ENCODE measurements around the gene ZNF236. TPM values are rescaled to one million over a fixed set of nuclear protein-coding genes. Genes with fewer than 3 reads are reported as not detected.

The ZNF236 gene
- total RNA-seq, 2 experiments from 2014 or later: 25.7 to 27.9 TPM

- no peak for ATAC-seq (ENCODE audit: poor library complexity)
- DNase-seq: no peak
- intact Hi-C loops (cut with DNase I, micrococcal nuclease): no loop called here
- peaks cover 71% of the 10 kb centered on the region for H3K36me3 Mint-ChIP-seq (ENCODE audit: low read depth)
- no peaks in the 10 kb centered on the region for H3K9me3 Mint-ChIP-seq
- ChIA-PET CTCF (no interaction called here), POLR2A (no interaction called here)
- no peaks in the 10 kb centered on the region for H3K27me3 ChIP-seq (ENCODE audit: control insufficient read depth in 1 of 2, insufficient read depth in 2 of 2, low read length in 2 of 2)
- H3K27me3 Mint-ChIP-seq: no peaks in the 10 kb centered on the region
- no peak overlapping the region for H3K4me3 ChIP-seq (ENCODE audit: low read length)
- H3K4me1 Mint-ChIP-seq (ENCODE audit: low read depth): no peaks in the 10 kb centered on the region
- H3K4me3 Mint-ChIP-seq: no peak overlapping the region
- no peaks in the 10 kb centered on the region for H3K4me1 ChIP-seq (ENCODE audit: insufficient read depth, low read length)
- no peak for TF ChIP-seq CTCF (IDR thresholded peaks at IDR 0.05)
- no peak overlapping the region for H3K27ac Mint-ChIP-seq
- H3K9me3 ChIP-seq (ENCODE audit: control insufficient read depth in 1 of 2, insufficient read depth in 1 of 2, low read length in 2 of 2): no peaks in the 10 kb centered on the region
- no peak overlapping the region for H3K27ac ChIP-seq (ENCODE audit: low read depth in 1 of 2, low read length in 2 of 2)
- peaks cover 61% of the 10 kb centered on the region for H3K36me3 ChIP-seq (ENCODE audit: insufficient read depth, low read length)
These were observed 59.4 kb downstream of the ZNF236 start for GRCh38 chr18:76881744-76882143.

GRCh38 chr18:76882146-76882545 lies 59.8 kb downstream of the ZNF236 start:
- Mint-ChIP-seq H3K4me1 (ENCODE audit: low read depth) (no peaks in the 10 kb centered on the region), H3K27me3 (no peaks in the 10 kb centered on the region), H3K9me3 (no peaks in the 10 kb centered on the region), H3K4me3 (no peak overlapping the region), H3K27ac (no peak overlapping the region), H3K36me3 (ENCODE audit: low read depth) (peaks cover 74% of the 10 kb centered on the region)
- Histone ChIP-seq H3K4me3 (ENCODE audit: low read length) (no peak overlapping the region), H3K4me1 (ENCODE audit: insufficient read depth, low read length) (no peaks in the 10 kb centered on the region), H3K9me3 (ENCODE audit: control insufficient read depth in 1 of 2, insufficient read depth in 1 of 2, low read length in 2 of 2) (no peaks in the 10 kb centered on the region), H3K27ac (ENCODE audit: low read depth in 1 of 2, low read length in 2 of 2) (no peak overlapping the region), H3K27me3 (ENCODE audit: control insufficient read depth in 1 of 2, insufficient read depth in 2 of 2, low read length in 2 of 2) (no peaks in the 10 kb centered on the region), H3K36me3 (ENCODE audit: insufficient read depth, low read length) (peaks cover 62% of the 10 kb centered on the region)
- no peak for DNase-seq
- ChIA-PET POLR2A (no interaction called here), CTCF (no interaction called here)
- no peak for TF ChIP-seq CTCF (IDR thresholded peaks at IDR 0.05)
- no peak for ATAC-seq (ENCODE audit: poor library complexity)
- intact Hi-C loops (cut with DNase I, micrococcal nuclease): no loop called here

- H3K9me3 ChIP-seq (ENCODE audit: control insufficient read depth in 1 of 2, insufficient read depth in 1 of 2, low read length in 2 of 2): no peaks in the 10 kb centered on the region
- Mint-ChIP-seq H3K36me3 (ENCODE audit: low read depth) (peaks cover 88% of the 10 kb centered on the region), H3K4me1 (ENCODE audit: low read depth) (no peaks in the 10 kb centered on the region), H3K27me3 (no peaks in the 10 kb centered on the region), H3K27ac (no peak overlapping the region), H3K4me3 (no peak overlapping the region), H3K9me3 (no peaks in the 10 kb centered on the region)
- TF ChIP-seq CTCF (IDR thresholded peaks at IDR 0.05): no peak
- intact Hi-C loops (cut with DNase I, micrococcal nuclease): no loop called here
- no peaks in the 10 kb centered on the region for H3K4me1 ChIP-seq (ENCODE audit: insufficient read depth, low read length)
- H3K36me3 ChIP-seq (ENCODE audit: insufficient read depth, low read length): peaks cover 78% of the 10 kb centered on the region
- CTCF ChIA-PET: interaction anchor here (1.6 kb wide), 1 partner anchor 11 kb away, joined by 3 read pairs; no protein-coding TSS in a partner anchor
- POLR2A ChIA-PET: no interaction called here
- ATAC-seq (ENCODE audit: poor library complexity) (no peak), DNase-seq (no peak)
- no peaks in the 10 kb centered on the region for H3K27me3 ChIP-seq (ENCODE audit: control insufficient read depth in 1 of 2, insufficient read depth in 2 of 2, low read length in 2 of 2)
- no peak overlapping the region for H3K27ac ChIP-seq (ENCODE audit: low read depth in 1 of 2, low read length in 2 of 2)
- H3K4me3 ChIP-seq (ENCODE audit: low read length): no peak overlapping the region
These were observed 62.6 kb downstream of the ZNF236 start for GRCh38 chr18:76885001-76885400.
